MM.1S (cell line): ENCODE measurements around the gene SLC37A2.

ENCODE experiments used
- DNase-seq: peaks from one replicate; pipeline ENCODE4 v3.0.0-alpha.2; 2015
- H2AFZ ChIP-seq: fragments of 300-600 bp; sonication (generic); 2 replicates; pipeline ENCODE4 v1.6.0; 2016; ENCODE audit warnings: antibody characterized with exemption, low read length
- H3F3A ChIP-seq: fragments of 300-600 bp; sonication (generic); 2 replicates; pipeline ENCODE4 v1.6.1; 2016; ENCODE audit warnings: mild to moderate bottlenecking, antibody characterized with exemption, low read length, moderate library complexity, mixed read lengths; ENCODE audit not compliant: insufficient read depth
- H3K27ac ChIP-seq: fragments of 300-600 bp; sonication (generic); 2 replicates; pipeline ENCODE4 v1.5.1; 2016; ENCODE audit warnings: mild to moderate bottlenecking, low read length
- H3K27me3 ChIP-seq: fragments of 300-600 bp; sonication (generic); replicated peaks from 2 replicates; pipeline ENCODE4 v1.6.0; 2016; ENCODE audit warnings: low read length; ENCODE audit not compliant: insufficient read depth
- H3K36me3 ChIP-seq: fragments of 300-600 bp; sonication (generic); replicated peaks from 2 replicates; pipeline ENCODE4 v1.6.1; 2016; ENCODE audit warnings: mild to moderate bottlenecking, low read length, mixed read lengths; ENCODE audit not compliant: insufficient read depth
- H3K4me1 ChIP-seq: fragments of 300-600 bp; sonication (generic); 2 replicates; pipeline ENCODE4 v1.6.1; 2016; ENCODE audit warnings: low read length, mixed read lengths
- H3K4me2 ChIP-seq: fragments of 300-600 bp; sonication (generic); 2 replicates; pipeline ENCODE4 v1.6.0; 2016; ENCODE audit warnings: low read depth, low read length
- H3K4me3 ChIP-seq: fragments of 300-600 bp; sonication (generic); 2 replicates; pipeline ENCODE4 v1.5.1; 2016; ENCODE audit warnings: low read length, mixed read lengths
- H3K79me2 ChIP-seq: fragments of 300-600 bp; sonication (generic); 2 replicates; pipeline ENCODE4 v1.6.1; 2016; ENCODE audit warnings: mixed run types, low read length, mixed read lengths
- H3K9ac ChIP-seq: fragments of 300-600 bp; sonication (generic); 2 replicates; pipeline ENCODE4 v1.6.1; 2016; ENCODE audit warnings: low read length, mixed read lengths
- H3K9me2 ChIP-seq: fragments of 300-600 bp; sonication (generic); replicated peaks from 2 replicates; pipeline ENCODE4 v1.6.1; 2016; ENCODE audit warnings: mild to moderate bottlenecking, low read length, mixed read lengths; ENCODE audit not compliant: insufficient read depth
- H3K9me3 ChIP-seq: fragments of 300-600 bp; sonication (generic); replicated peaks from 2 replicates; pipeline ENCODE4 v1.6.1; 2016; ENCODE audit warnings: mild to moderate bottlenecking, low read length, mixed read lengths; ENCODE audit not compliant: insufficient read depth
- H4K20me1 ChIP-seq: fragments of 300-600 bp; sonication (generic); 2 replicates; pipeline ENCODE4 v1.6.1; 2016; ENCODE audit warnings: mild to moderate bottlenecking, low read length, moderate library complexity, mixed read lengths; ENCODE audit not compliant: insufficient read depth
- EZH2 ChIP-seq: fragments of 300-600 bp; sonication (generic); optimal IDR thresholded peaks from 2 replicates; pipeline ENCODE3; 2017; ENCODE audit warnings: low read depth, mild to moderate bottlenecking, antibody characterized with exemption, low read length, mixed read lengths
- EZH2phosphoT487 ChIP-seq: fragments of 300-600 bp; sonication (generic); IDR thresholded peaks from 2 replicates; pipeline ENCODE4 v1.6.1; 2018; ENCODE audit warnings: antibody characterized with exemption, low read length
- TF ChIP-seq, protein P1 (sequence below): fragments of 300-600 bp; sonication (generic); IDR thresholded peaks from 2 replicates; pipeline ENCODE4 v1.5.1; 2016; ENCODE audit warnings: antibody characterized with exemption, low read length, mixed read lengths

Gene SLC37A2

GRCh38 chr11:125132071-125132470 lies 69.0 kb downstream of the SLC37A2 start:
- Histone ChIP-seq H3K9me3 (no peaks in the 10 kb centered on the region), H2AFZ (no peak overlapping the region), H3K79me2 (no peaks in the 10 kb centered on the region), H3K9me2 (no peaks in the 10 kb centered on the region), H3K36me3 (no peaks in the 10 kb centered on the region), H3K9ac (no peak overlapping the region), H3K27ac (no peak overlapping the region), H3F3A (no peaks in the 10 kb centered on the region), H3K4me1 (no peaks in the 10 kb centered on the region), H3K4me2 (no peak overlapping the region), H4K20me1 (no peaks in the 10 kb centered on the region), H3K4me3 (no peak overlapping the region), H3K27me3 (peaks cover 4% of the 10 kb centered on the region; the same call in 1 of the 2 replicates)
- TF ChIP-seq EZH2 (no peak), EZH2phosphoT487 (no peak)
- TF ChIP-seq, protein P1, sequence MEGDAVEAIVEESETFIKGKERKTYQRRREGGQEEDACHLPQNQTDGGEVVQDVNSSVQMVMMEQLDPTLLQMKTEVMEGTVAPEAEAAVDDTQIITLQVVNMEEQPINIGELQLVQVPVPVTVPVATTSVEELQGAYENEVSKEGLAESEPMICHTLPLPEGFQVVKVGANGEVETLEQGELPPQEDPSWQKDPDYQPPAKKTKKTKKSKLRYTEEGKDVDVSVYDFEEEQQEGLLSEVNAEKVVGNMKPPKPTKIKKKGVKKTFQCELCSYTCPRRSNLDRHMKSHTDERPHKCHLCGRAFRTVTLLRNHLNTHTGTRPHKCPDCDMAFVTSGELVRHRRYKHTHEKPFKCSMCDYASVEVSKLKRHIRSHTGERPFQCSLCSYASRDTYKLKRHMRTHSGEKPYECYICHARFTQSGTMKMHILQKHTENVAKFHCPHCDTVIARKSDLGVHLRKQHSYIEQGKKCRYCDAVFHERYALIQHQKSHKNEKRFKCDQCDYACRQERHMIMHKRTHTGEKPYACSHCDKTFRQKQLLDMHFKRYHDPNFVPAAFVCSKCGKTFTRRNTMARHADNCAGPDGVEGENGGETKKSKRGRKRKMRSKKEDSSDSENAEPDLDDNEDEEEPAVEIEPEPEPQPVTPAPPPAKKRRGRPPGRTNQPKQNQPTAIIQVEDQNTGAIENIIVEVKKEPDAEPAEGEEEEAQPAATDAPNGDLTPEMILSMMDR, result no peak
- no peak for DNase-seq

GRCh38 chr11:125132596-125132995 lies 69.5 kb downstream of the SLC37A2 start:
- Histone ChIP-seq H4K20me1 (no peaks in the 10 kb centered on the region), H3K4me2 (no peak overlapping the region), H3K4me3 (no peak overlapping the region), H3F3A (no peaks in the 10 kb centered on the region), H3K79me2 (no peaks in the 10 kb centered on the region), H3K9ac (no peak overlapping the region), H2AFZ (no peak overlapping the region), H3K27ac (no peak overlapping the region), H3K9me3 (no peaks in the 10 kb centered on the region), H3K27me3 (no peaks in the 10 kb centered on the region), H3K4me1 (no peaks in the 10 kb centered on the region), H3K9me2 (no peaks in the 10 kb centered on the region), H3K36me3 (no peaks in the 10 kb centered on the region)
- DNase-seq, result no peak
- TF ChIP-seq EZH2phosphoT487, result no peak
- TF ChIP-seq, protein P1, result no peak
- TF ChIP-seq EZH2, result no peak

- H3K4me2 ChIP-seq, result no peak overlapping the region
- H2AFZ ChIP-seq, result no peak overlapping the region
- TF ChIP-seq EZH2phosphoT487 (no peak), EZH2 (no peak)
- H3K36me3 ChIP-seq, result no peaks in the 10 kb centered on the region
- no peak for DNase-seq
- no peak overlapping the region for H3K27ac ChIP-seq
- H3K4me1 ChIP-seq, result no peaks in the 10 kb centered on the region
- H3F3A ChIP-seq, result no peaks in the 10 kb centered on the region
- H3K27me3 ChIP-seq, result no peaks in the 10 kb centered on the region
- no peaks in the 10 kb centered on the region for H3K9me3 ChIP-seq
- no peaks in the 10 kb centered on the region for H4K20me1 ChIP-seq
- H3K9me2 ChIP-seq, result no peaks in the 10 kb centered on the region
- no peaks in the 10 kb centered on the region for H3K79me2 ChIP-seq
- H3K9ac ChIP-seq, result no peak overlapping the region
- no peak overlapping the region for H3K4me3 ChIP-seq
Observed at GRCh38 chr11:125136001-125136400, 72.9 kb downstream of the SLC37A2 start.

- H3K4me2 ChIP-seq, result no peak overlapping the region
Observed at GRCh38 chr11:125138966-125139365, 75.9 kb downstream of the SLC37A2 start.

More at GRCh38 chr11:125138966-125139365, 75.9 kb downstream of the SLC37A2 start:
- TF ChIP-seq, protein P1, result no peak
- TF ChIP-seq EZH2 (no peak), EZH2phosphoT487 (no peak)
- Histone ChIP-seq H4K20me1 (no peaks in the 10 kb centered on the region), H3K27ac (no peak overlapping the region), H2AFZ (no peak overlapping the region), H3K4me3 (no peak overlapping the region), H3K27me3 (no peaks in the 10 kb centered on the region), H3K9me2 (no peaks in the 10 kb centered on the region), H3K36me3 (no peaks in the 10 kb centered on the region), H3F3A (no peaks in the 10 kb centered on the region), H3K9me3 (no peaks in the 10 kb centered on the region), H3K9ac (no peak overlapping the region), H3K4me1 (no peaks in the 10 kb centered on the region), H3K79me2 (no peaks in the 10 kb centered on the region)
- no peak for DNase-seq
